A172 (cell line): ENCODE data around the gene YKT6. TPM values are rescaled to one million over a fixed set of nuclear protein-coding genes. Genes with fewer than 3 reads are reported as not detected.
A peak's percentile ranks its signal among the peaks of the same experiment; 100 is the strongest.

Experiments
- DNase-seq: peaks from one replicate; pipeline ENCODE4 v3.0.0-alpha.2; 2015; ENCODE audit warnings: low spot score
- total RNA-seq: library from RNA; depleted of rRNA; stranded (reverse); fragments of >200 nt; shearing (Covaris generic); gene quantifications from 2 replicates; pipeline ENCODE4 v1.2.3, GENCODE V29; 2014; rRNA removed

Gene YKT6
- total RNA-seq, 1 experiment from 2014 or later = 133 TPM

DNA sequence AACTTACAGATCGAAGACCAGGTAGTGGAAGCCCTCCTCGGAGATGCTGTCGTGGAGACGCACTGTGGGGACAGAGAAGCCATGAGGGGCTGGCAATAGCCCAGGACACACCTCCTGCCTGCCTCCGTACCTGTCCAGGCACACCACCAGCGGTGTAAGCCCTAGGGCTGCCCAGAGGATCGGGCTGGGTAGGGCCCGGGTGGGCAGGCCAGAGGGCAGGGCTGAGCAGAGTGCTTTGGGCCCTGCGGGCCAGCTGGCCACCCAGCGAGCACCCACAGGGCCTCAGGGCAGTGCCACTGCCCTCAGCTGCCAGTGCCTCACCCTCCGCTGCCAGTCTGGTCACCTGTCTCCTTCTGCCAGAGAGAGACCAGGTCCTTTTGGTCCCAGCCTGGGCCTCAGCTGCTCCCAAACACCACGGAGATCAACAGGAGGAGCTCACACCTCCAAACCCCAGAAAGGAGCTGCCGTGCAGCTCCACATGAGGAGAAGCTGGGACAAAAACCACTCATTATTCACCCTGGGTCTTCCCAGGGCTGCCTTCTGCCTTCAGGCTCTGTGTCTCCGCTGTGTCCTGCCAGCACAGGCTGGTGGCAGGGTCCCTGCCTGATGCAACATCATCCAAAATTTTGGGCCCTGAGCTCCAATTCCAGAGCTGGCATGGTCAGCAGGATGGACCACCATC lies 58.2 kb downstream of the YKT6 start:
- no peak for DNase-seq

GRCh38 chr7:44259547-44260457 lies 59.0 kb downstream of the YKT6 start:
- peak; percentile 87 for DNase-seq

GRCh38 chr7:44261240-44261639 lies 60.5 kb downstream of the YKT6 start:
- no peak for DNase-seq

GRCh38 chr7:44262031-44262430 lies 61.3 kb downstream of the YKT6 start:
- no peak for DNase-seq

- no peak for DNase-seq
Observed at GRCh38 chr7:44263326-44264082, 62.7 kb downstream of the YKT6 start.

Other genes starting within 250 kb of the YKT6 start
- not detected in 2 replicates for gene SPDYE1, start 203.1 kb upstream of the YKT6 start, total RNA-seq
- 171 and 187 TPM in 2 replicates for gene DBNL, start 156.3 kb upstream of the YKT6 start, total RNA-seq
- not detected in 2 replicates for gene PGAM2, start 135.4 kb upstream of the YKT6 start, total RNA-seq
- gene POLM, start 118.4 kb upstream of the YKT6 start, total RNA-seq = 20.3 and 24.0 TPM in 2 replicates
- gene AEBP1, start 96.6 kb upstream of the YKT6 start, total RNA-seq = 0.22 TPM in 1 of 2 replicates, not detected in the other
- 149 and 160 TPM in 2 replicates for gene POLD2, start 77.4 kb upstream of the YKT6 start, total RNA-seq
- gene MYL7, start 59.6 kb upstream of the YKT6 start, total RNA-seq = not detected in 2 replicates
- gene GCK, start 11.5 kb upstream of the YKT6 start, total RNA-seq = not detected in 2 replicates
- gene CAMK2B, start 124.6 kb downstream of the YKT6 start, total RNA-seq = 1.9 and 3.1 TPM in 2 replicates